HFFc6 (cell line): ENCODE measurements around the gene EFHC1. TPM values are rescaled to one million over a fixed set of nuclear protein-coding genes. Genes with fewer than 3 reads are reported as not detected.
A peak's percentile ranks its signal among the peaks of the same experiment; 100 is the strongest.

Experiments
- DNase-seq: peaks from one replicate; pipeline ENCODE4 v3.0.0-alpha.2; 2018
- H3K27ac Mint-ChIP-seq: 2 replicates; pipeline ENCODE4 v1.8.0; 2020; ENCODE audit warnings: mild to moderate bottlenecking, mixed read lengths
- H3K27me3 Mint-ChIP-seq: 2 replicates; pipeline ENCODE4 v1.8.0; 2021; ENCODE audit warnings: mild to moderate bottlenecking, moderate library complexity, mixed read lengths; ENCODE audit not compliant: insufficient read depth
- H3K36me3 Mint-ChIP-seq: 2 replicates; pipeline ENCODE4 v1.8.0; 2021; ENCODE audit warnings: low read depth, mixed read lengths
- H3K4me1 Mint-ChIP-seq: 2 replicates; pipeline ENCODE4 v1.8.0; 2020; ENCODE audit warnings: low read depth, mixed read lengths
- H3K4me3 Mint-ChIP-seq: 2 replicates; pipeline ENCODE4 v1.8.0; 2020; ENCODE audit warnings: mild to moderate bottlenecking, moderate library complexity, mixed read lengths
- H3K9me3 Mint-ChIP-seq: 2 replicates; pipeline ENCODE4 v1.8.0; 2020; ENCODE audit warnings: mild to moderate bottlenecking, mixed read lengths
- CTCF ChIP-seq: fragments of 200-600 bp; sonication (generic); IDR thresholded peaks from 2 replicates; pipeline ENCODE4 v1.5.0; 2021; ENCODE audit warnings: antibody characterized with exemption, mild to moderate bottlenecking
- total RNA-seq, 6 experiments: library from RNA; stranded (reverse); fragmentation: NEBNext Ultra II Directional; extraction: Animal tissue kit (Norgen Biotek cat#: 25700); gene quantifications; 2 replicates in 1 of 6; 3 replicates in 5 of 6; pipeline ENCODE4 v1.2.3, GENCODE V29; 2021

Gene EFHC1
- total RNA-seq, 6 experiments from 2014 or later = 10.0 to 17.3 (median 13.8) TPM

- H3K9me3 Mint-ChIP-seq = no peaks in the 10 kb centered on the region
- peaks cover 16% of the 10 kb centered on the region for H3K27me3 Mint-ChIP-seq
- DNase-seq = no peak
- TF ChIP-seq CTCF = no peak
- peak overlapping the region; percentile 2; the same call in 1 of the 2 replicates for H3K4me3 Mint-ChIP-seq
- H3K27ac Mint-ChIP-seq = peak overlapping the region; percentile 98
- peaks cover 85% of the 10 kb centered on the region for H3K36me3 Mint-ChIP-seq
- H3K4me1 Mint-ChIP-seq = peaks cover 100% of the 10 kb centered on the region
These were observed 96.1 kb downstream of the EFHC1 start for GRCh38 chr6:52516269-52516668.

GRCh38 chr6:52516943-52517342, 96.8 kb downstream of the EFHC1 start:
- no peak for TF ChIP-seq CTCF

DNA sequence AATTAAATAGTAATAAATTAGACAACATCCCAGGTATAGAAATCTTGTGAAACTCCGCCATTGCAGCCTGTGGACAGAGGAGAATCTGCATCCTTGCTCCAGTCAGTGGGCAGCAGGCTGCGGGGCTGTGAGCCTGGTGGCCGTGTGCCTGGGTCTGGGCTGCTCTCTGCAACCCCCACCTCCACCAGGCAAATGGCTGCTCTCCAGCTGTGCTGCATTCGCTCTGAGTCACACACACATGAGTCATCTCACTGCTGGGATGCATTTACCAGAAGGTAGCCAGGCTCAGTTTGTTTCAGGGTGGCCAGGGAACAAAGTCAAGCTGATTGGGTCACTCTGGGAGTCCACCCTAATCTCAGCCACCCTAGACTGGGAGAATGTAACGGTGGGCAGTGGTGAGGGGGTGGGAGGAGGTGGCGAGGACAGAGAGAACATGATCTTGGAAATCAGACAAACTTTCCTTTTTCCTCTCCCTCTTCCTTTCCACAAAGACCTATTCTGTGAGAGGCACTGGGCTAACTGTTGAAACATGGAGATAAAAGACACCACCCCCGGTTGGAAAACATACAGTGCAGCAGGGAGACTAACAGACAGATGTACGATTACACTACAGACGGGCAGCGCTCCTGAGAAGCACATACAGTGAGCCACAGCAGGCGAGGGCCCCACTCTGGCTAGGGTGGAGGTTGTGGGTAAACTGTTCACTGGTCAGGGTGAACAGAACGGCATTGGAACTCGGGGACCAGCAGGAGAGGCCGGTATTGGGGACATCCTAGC, 97.5 kb downstream of the EFHC1 start:
- DNase-seq = peak; percentile 95
- peak; percentile 15; the same call in 1 of the 2 replicates for TF ChIP-seq CTCF
- H3K4me3 Mint-ChIP-seq = peak overlapping the region; percentile 77
- peak overlapping the region; percentile 96 for H3K27ac Mint-ChIP-seq
- H3K36me3 Mint-ChIP-seq = peaks cover 73% of the 10 kb centered on the region
- H3K4me1 Mint-ChIP-seq = peaks cover 99% of the 10 kb centered on the region
- H3K9me3 Mint-ChIP-seq = no peaks in the 10 kb centered on the region
- H3K27me3 Mint-ChIP-seq = peaks cover 13% of the 10 kb centered on the region

More at GRCh38 chr6:52516943-52517342, 96.8 kb downstream of the EFHC1 start:
- Mint-ChIP-seq H3K27me3 (peaks cover 12% of the 10 kb centered on the region), H3K36me3 (peaks cover 78% of the 10 kb centered on the region), H3K4me3 (no peak overlapping the region), H3K4me1 (peaks cover 99% of the 10 kb centered on the region), H3K9me3 (no peaks in the 10 kb centered on the region), H3K27ac (peak overlapping the region; percentile 96)
- no peak for DNase-seq

GRCh38 chr6:52518279-52518945, 98.3 kb downstream of the EFHC1 start:
- Mint-ChIP-seq H3K4me1 (peaks cover 99% of the 10 kb centered on the region), H3K4me3 (peak overlapping the region; percentile 77), H3K36me3 (peaks cover 68% of the 10 kb centered on the region), H3K27me3 (peaks cover 13% of the 10 kb centered on the region), H3K9me3 (no peaks in the 10 kb centered on the region), H3K27ac (peak overlapping the region; percentile 96)
- no peak for DNase-seq
- no peak for TF ChIP-seq CTCF

DNA sequence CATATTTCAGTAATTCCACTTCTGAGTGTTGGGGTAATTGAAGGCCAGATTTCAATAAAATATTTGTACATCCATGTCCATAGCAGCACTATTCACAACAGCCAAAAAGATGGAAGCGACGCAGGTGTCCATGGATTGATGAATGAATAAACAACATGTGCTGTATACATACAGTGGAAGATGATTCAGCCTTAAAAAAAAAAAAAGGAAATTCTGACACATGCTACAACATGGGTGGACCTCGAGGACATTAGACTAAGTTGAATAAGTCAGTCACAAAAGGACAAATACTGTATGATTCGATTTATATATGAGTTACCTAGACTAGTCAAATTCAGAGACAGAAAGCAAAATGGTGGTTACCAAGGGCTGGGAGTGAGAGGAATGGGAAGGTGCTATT, 99.5 kb downstream of the EFHC1 start:
- peak overlapping the region; percentile 96 for H3K27ac Mint-ChIP-seq
- H3K9me3 Mint-ChIP-seq = no peaks in the 10 kb centered on the region
- H3K4me3 Mint-ChIP-seq = peak overlapping the region; percentile 77
- DNase-seq = no peak
- peaks cover 9% of the 10 kb centered on the region for H3K27me3 Mint-ChIP-seq
- H3K36me3 Mint-ChIP-seq = peaks cover 65% of the 10 kb centered on the region
- peaks cover 99% of the 10 kb centered on the region for H3K4me1 Mint-ChIP-seq
- no peak for TF ChIP-seq CTCF
